CD4-positive, alpha-beta T cell treated with Interleukin-15 for 1 hour (primary cell): ENCODE data around the gene RNF183.
"Not testable (repeated sequence)": the region's sequence is repeated elsewhere in the genome, so short reads cannot be mapped to it uniquely, and the experiment has no call there.

Experiments
- DNase-seq: peaks from one replicate; pipeline ENCODE4 v3.0.0-alpha.2; 2020

The RNF183 gene

GRCh38 chr9:113315231-113315630 lies 12.1 kb upstream of the RNF183 start:
- no peak for DNase-seq

- DNase-seq: no peak
These were observed 10.1 kb upstream of the RNF183 start for GRCh38 chr9:113313261-113313660.

GRCh38 chr9:113311961-113312360 lies 8.8 kb upstream of the RNF183 start:
- no peak for DNase-seq

- DNase-seq: no peak
These were observed 7.4 kb upstream of the RNF183 start for GRCh38 chr9:113310538-113310937.

GRCh38 chr9:113309204-113309813 lies 6.1 kb upstream of the RNF183 start:
- DNase-seq: peak; percentile 24

- no peak for DNase-seq
These were observed 4.3 kb upstream of the RNF183 start for GRCh38 chr9:113307396-113307975.

- no peak for DNase-seq
These were observed 3.4 kb upstream of the RNF183 start for GRCh38 chr9:113306566-113306965.

GRCh38 chr9:113301548-113301947 lies 1.6 kb downstream of the RNF183 start:
- no peak for DNase-seq

- no peak for DNase-seq
These were observed 3.3 kb downstream of the RNF183 start for GRCh38 chr9:113299800-113300292.

GRCh38 chr9:113298924-113299770 lies 4.0 kb downstream of the RNF183 start:
- no peak for DNase-seq

- no peak for DNase-seq
These were observed 4.9 kb downstream of the RNF183 start for GRCh38 chr9:113298311-113298710.

GRCh38 chr9:113296796-113297558 lies 6.2 kb downstream of the RNF183 start:
- DNase-seq: no peak

- DNase-seq: not testable (repeated sequence)
These were observed 6.9 kb downstream of the RNF183 start for GRCh38 chr9:113296247-113296646.

- no peak for DNase-seq
These were observed 9.8 kb downstream of the RNF183 start for GRCh38 chr9:113293285-113293878.

- no peak for DNase-seq
These were observed 13.0 kb downstream of the RNF183 start for GRCh38 chr9:113290052-113290607.

GRCh38 chr9:113289091-113289490 lies 14.1 kb downstream of the RNF183 start:
- DNase-seq: no peak

- DNase-seq: no peak
These were observed 21.8 kb downstream of the RNF183 start for GRCh38 chr9:113281356-113281755.

- DNase-seq: no peak
These were observed 24.3 kb downstream of the RNF183 start for GRCh38 chr9:113278840-113279239.

GRCh38 chr9:113275157-113276131 lies 27.7 kb downstream of the RNF183 start, which contains the start of the genes CDC26 and PRPF4:
Gene CDC26 (minus strand): TSS chr9:113275572. CDS start chr9:113272507, 3,065 bp downstream.
Gene PRPF4 (plus strand): TSS chr9:113275658. CDS start chr9:113275744, 86 bp downstream.
- peak; percentile 96 for DNase-seq

GRCh38 chr9:113274474-113275156 lies 28.6 kb downstream of the RNF183 start:
- no peak for DNase-seq
